ENCODE measurements around the gene LASP1NB.

LASP1NB gene

DNA sequence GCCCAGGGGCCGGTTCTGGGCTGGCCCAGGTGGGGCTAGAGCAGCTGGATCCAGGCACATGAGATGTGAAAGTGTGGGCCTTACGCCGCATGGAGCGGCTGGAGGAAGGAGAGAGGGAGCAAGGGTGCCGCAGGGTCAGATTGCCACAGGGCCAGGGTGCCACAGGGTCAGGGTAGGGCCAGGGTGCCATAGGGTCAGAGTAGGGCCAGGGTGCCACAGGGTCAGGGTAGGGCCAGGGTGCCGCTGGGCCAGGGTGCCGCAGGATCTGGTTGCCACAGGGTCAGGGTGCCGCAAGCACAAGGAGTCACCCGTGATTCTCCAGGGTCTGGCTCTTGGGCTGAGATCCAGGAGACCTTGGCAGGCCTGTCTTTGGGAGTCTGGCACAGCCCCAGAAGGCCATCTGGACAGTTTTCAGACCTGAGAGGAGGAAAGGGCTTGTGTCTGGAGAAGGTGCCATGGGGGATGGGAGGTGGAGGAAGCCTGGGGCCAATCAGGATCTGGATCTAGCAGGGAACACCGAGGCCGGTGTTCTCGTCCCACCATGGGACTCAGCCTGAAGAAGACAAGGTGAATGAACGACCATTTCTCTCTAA is 13.1 kb upstream of the LASP1NB start:
- H3K4me1 ChIP-seq (ENCODE audit: insufficient read depth, low read length, poor library complexity, severe bottlenecking) = peaks cover 6% of the 10 kb centered on the region
- no peaks in the 10 kb centered on the region for H3K9me2 ChIP-seq (replicated peaks; ENCODE audit: low read depth, low read length)
- H3K9me3 ChIP-seq (ENCODE audit: insufficient read depth, low read depth, low read length) = no peaks in the 10 kb centered on the region
- H3K27me3 ChIP-seq (ENCODE audit: insufficient read depth, low read length, poor library complexity, severe bottlenecking) = no peaks in the 10 kb centered on the region
- H3K36me3 ChIP-seq (ENCODE audit: insufficient read depth, low read length) = peaks cover 77% of the 10 kb centered on the region; the same call in 1 of the 2 replicates
- H2AFZ ChIP-seq (ENCODE audit: low read length) = no peak overlapping the region
- H3K4me2 ChIP-seq (ENCODE audit: low read depth, low read length, poor library complexity, severe bottlenecking) = no peak overlapping the region
- peaks cover 44% of the 10 kb centered on the region for H3K79me2 ChIP-seq (ENCODE audit: insufficient read depth, low read length)
- no peaks in the 10 kb centered on the region for H3F3A ChIP-seq (ENCODE audit: low read depth)
- TF ChIP-seq EZH2phosphoT487 (IDR thresholded peaks at IDR 0.05; ENCODE audit: borderline replicate concordance) = no peak
- TF ChIP-seq, protein P1, sequence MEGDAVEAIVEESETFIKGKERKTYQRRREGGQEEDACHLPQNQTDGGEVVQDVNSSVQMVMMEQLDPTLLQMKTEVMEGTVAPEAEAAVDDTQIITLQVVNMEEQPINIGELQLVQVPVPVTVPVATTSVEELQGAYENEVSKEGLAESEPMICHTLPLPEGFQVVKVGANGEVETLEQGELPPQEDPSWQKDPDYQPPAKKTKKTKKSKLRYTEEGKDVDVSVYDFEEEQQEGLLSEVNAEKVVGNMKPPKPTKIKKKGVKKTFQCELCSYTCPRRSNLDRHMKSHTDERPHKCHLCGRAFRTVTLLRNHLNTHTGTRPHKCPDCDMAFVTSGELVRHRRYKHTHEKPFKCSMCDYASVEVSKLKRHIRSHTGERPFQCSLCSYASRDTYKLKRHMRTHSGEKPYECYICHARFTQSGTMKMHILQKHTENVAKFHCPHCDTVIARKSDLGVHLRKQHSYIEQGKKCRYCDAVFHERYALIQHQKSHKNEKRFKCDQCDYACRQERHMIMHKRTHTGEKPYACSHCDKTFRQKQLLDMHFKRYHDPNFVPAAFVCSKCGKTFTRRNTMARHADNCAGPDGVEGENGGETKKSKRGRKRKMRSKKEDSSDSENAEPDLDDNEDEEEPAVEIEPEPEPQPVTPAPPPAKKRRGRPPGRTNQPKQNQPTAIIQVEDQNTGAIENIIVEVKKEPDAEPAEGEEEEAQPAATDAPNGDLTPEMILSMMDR (conservative IDR thresholded peaks at IDR 0.05; ENCODE audit: low read length) = no peak
- H4K20me1 ChIP-seq (ENCODE audit: insufficient read depth, low read length, poor library complexity, severe bottlenecking) = peaks cover 7% of the 10 kb centered on the region
- H3K9ac ChIP-seq (ENCODE audit: low read depth, low read length, poor library complexity, severe bottlenecking) = no peak overlapping the region
- no peak overlapping the region for H3K4me3 ChIP-seq (ENCODE audit: low read length, poor library complexity, severe bottlenecking)

DNA sequence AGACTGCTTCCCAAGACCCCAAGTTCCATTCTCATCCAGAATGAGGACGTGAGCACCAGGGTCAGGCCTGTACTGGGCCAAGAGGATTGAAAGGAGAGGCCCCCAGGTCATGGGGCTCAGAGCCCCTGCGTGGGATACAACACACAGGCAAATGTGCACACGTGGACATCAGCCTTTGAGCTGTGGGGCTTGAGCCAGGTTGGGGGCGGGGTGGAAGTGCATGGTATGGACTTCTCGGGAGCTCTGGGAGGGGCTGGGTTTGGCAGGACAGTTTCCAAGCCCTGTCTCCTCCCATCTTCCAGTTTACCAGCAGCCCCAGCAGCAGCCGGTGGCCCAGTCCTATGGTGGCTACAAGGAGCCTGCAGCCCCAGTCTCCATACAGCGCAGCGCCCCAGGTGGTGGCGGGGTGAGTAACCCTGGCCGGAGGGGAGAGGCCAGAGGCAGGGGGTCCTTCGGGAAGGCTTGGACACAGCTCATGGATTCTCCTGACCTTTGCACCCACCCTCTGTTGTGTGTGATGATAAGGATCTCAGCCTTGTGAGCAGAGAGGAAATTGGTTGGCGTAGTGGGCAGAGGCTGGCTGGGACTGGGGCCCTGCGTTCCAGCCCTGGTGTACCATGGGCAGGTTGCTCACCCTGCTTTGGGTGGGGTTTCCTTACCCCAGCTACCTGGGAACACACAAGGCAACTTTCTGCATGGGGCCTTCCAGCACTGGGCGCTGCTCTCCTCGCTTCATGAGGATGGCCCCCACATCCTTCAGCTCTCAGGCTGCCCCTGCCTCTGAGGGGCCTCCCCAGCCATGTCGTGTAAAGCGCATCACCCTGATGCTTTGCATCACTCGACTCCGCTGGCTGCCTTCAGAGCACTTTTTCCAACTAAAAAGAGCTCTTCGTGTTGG is 10.4 kb upstream of the LASP1NB start:
- Histone ChIP-seq H3K4me2 (ENCODE audit: low read depth, low read length, poor library complexity, severe bottlenecking) (no peak overlapping the region), H3K4me1 (ENCODE audit: insufficient read depth, low read length, poor library complexity, severe bottlenecking) (peaks cover 6% of the 10 kb centered on the region), H3K79me2 (ENCODE audit: insufficient read depth, low read length) (peaks cover 20% of the 10 kb centered on the region), H3F3A (ENCODE audit: low read depth) (no peaks in the 10 kb centered on the region), H3K36me3 (ENCODE audit: insufficient read depth, low read length) (peaks cover 93% of the 10 kb centered on the region; the same call in 1 of the 2 replicates), H3K27me3 (ENCODE audit: insufficient read depth, low read length, poor library complexity, severe bottlenecking) (no peaks in the 10 kb centered on the region), H3K9ac (ENCODE audit: low read depth, low read length, poor library complexity, severe bottlenecking) (no peak overlapping the region), H3K4me3 (ENCODE audit: low read length, poor library complexity, severe bottlenecking) (no peak overlapping the region), H3K9me2 (replicated peaks; ENCODE audit: low read depth, low read length) (no peaks in the 10 kb centered on the region), H2AFZ (ENCODE audit: low read length) (no peak overlapping the region), H4K20me1 (ENCODE audit: insufficient read depth, low read length, poor library complexity, severe bottlenecking) (peaks cover 4% of the 10 kb centered on the region), H3K9me3 (ENCODE audit: insufficient read depth, low read depth, low read length) (no peaks in the 10 kb centered on the region)
- TF ChIP-seq, protein P1 (conservative IDR thresholded peaks at IDR 0.05; ENCODE audit: low read length) = no peak; the same call in 1 of the 2 replicates
- TF ChIP-seq EZH2phosphoT487 (IDR thresholded peaks at IDR 0.05; ENCODE audit: borderline replicate concordance) = no peak

DNA sequence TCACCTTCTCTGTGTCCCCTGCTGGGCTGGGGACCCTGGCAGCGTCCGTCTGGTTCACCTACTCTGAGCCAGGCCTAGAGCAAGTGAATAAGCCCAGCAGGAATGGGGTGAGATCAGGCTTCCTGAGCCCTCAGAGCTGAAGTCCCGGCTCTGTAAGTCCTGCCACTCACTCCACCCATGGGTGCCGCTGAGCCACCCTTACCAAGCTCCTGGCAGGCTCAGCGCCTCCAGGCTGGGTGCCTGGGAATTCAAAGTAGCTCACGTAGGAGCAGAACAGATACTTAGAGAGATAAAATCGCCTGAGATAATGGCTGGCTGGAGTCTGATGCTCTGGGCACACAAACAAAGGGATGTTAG is 9.8 kb upstream of the LASP1NB start:
- H3K36me3 ChIP-seq (ENCODE audit: insufficient read depth, low read length) = peaks cover 93% of the 10 kb centered on the region; the same call in 1 of the 2 replicates
- H3F3A ChIP-seq (ENCODE audit: low read depth) = no peaks in the 10 kb centered on the region
- H4K20me1 ChIP-seq (ENCODE audit: insufficient read depth, low read length, poor library complexity, severe bottlenecking) = no peaks in the 10 kb centered on the region
- H3K9me2 ChIP-seq (replicated peaks; ENCODE audit: low read depth, low read length) = no peaks in the 10 kb centered on the region
- no peak overlapping the region for H3K4me3 ChIP-seq (ENCODE audit: low read length, poor library complexity, severe bottlenecking)
- no peaks in the 10 kb centered on the region for H3K9me3 ChIP-seq (ENCODE audit: insufficient read depth, low read depth, low read length)
- peaks cover 6% of the 10 kb centered on the region for H3K4me1 ChIP-seq (ENCODE audit: insufficient read depth, low read length, poor library complexity, severe bottlenecking)
- no peak for TF ChIP-seq EZH2phosphoT487 (IDR thresholded peaks at IDR 0.05; ENCODE audit: borderline replicate concordance)
- TF ChIP-seq, protein P1 (conservative IDR thresholded peaks at IDR 0.05; ENCODE audit: low read length) = no peak
- no peak overlapping the region for H3K9ac ChIP-seq (ENCODE audit: low read depth, low read length, poor library complexity, severe bottlenecking)
- peaks cover 15% of the 10 kb centered on the region for H3K79me2 ChIP-seq (ENCODE audit: insufficient read depth, low read length)
- no peak overlapping the region for H3K4me2 ChIP-seq (ENCODE audit: low read depth, low read length, poor library complexity, severe bottlenecking)
- no peaks in the 10 kb centered on the region for H3K27me3 ChIP-seq (ENCODE audit: insufficient read depth, low read length, poor library complexity, severe bottlenecking)
- H2AFZ ChIP-seq (ENCODE audit: low read length) = no peak overlapping the region

Data from Loucy (cell line).